Fibroblast of gingiva (primary cell): ENCODE results near the gene XPA.
"Not testable (repeated sequence)": the region's sequence is repeated elsewhere in the genome, so short reads cannot be mapped to it uniquely, and the experiment has no call there.

Experiments
- DNase-seq: peaks from one replicate; pipeline ENCODE4 v3.0.0-alpha.2; 2011; ENCODE audit warnings: low read depth

Gene XPA

DNA sequence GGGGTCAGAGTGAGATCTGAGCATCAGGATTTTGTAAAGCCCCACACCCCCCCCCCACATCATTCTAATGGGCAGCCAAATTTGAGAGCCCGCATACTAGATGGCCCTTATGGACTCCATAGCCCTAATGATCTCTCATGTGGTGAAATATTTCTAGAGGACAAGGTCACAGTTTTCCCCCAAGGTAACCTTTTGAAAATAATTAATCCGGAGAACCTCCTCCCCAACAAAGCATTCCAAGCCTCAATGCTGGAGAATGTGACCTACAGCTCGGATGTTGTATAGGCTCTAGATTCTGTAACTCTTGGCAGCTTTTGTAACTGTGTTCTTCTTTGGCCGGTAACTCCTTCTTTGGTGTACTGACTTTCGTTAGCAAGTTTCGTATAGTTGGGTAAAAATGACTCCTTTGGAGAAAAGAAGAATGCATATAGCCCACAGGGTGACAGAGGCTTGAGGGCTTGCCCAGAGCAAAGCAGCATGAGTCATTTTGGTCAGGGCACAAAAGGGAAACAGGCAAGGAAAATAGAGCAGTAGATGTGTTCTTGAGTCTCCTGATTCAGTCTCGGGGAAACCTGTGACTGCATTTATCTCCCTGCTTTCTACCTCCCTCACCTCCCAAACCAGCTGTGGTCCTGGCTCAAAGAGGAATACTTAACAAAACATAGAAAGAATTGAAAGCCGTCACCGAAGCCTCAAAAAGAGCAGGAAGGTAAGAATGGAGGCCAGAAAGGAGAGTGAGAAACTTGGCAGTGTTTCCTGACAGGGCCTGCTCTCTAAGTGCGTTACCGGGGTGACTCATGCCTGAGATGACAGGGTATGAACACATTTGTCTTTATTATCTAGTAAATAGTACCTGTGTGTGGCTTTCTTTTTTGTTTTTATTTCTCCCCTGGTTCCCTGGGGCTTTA is 6.6 kb upstream of the XPA start:
- peak; percentile 76 for DNase-seq

GRCh38 chr9:97699824-97700223 is 2.7 kb upstream of the XPA start:
- DNase-seq: not testable (repeated sequence)

DNA sequence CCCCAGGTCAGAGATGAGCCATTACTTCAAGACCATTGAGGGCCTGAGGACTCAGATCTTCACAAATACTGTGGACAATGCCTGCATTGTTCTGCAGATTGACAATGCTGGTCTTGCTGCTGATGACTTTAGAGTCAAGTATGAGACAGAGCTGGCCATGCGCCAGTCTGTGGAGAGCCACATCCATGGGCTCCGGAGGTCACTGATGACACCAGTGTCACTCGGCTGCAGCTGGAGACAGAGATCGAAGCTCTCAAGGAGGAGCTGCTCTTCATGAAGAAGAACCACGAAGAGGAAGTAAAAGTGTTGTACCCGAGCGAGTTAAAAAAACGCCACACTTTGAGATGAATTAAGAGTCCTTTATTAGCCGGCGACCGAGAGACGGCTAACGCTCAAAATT is 2.1 kb upstream of the XPA start:
- DNase-seq: not testable (repeated sequence)

GRCh38 chr9:97698865-97699264 is 1.7 kb upstream of the XPA start:
- DNase-seq: no peak

GRCh38 chr9:97697837-97698236 is 697 bp upstream of the XPA start:
- DNase-seq: no peak

- DNase-seq: peak; percentile 18
Measured at GRCh38 chr9:97695995-97696802, 941 bp downstream of the XPA start.

GRCh38 chr9:97695390-97695789 is 1.8 kb downstream of the XPA start:
- no peak for DNase-seq

- DNase-seq: no peak
Measured at GRCh38 chr9:97694769-97695168, 2.4 kb downstream of the XPA start.

GRCh38 chr9:97689401-97690180 is 7.5 kb downstream of the XPA start:
- no peak for DNase-seq

- DNase-seq: no peak
Measured at GRCh38 chr9:97688654-97689053, 8.5 kb downstream of the XPA start.

DNA sequence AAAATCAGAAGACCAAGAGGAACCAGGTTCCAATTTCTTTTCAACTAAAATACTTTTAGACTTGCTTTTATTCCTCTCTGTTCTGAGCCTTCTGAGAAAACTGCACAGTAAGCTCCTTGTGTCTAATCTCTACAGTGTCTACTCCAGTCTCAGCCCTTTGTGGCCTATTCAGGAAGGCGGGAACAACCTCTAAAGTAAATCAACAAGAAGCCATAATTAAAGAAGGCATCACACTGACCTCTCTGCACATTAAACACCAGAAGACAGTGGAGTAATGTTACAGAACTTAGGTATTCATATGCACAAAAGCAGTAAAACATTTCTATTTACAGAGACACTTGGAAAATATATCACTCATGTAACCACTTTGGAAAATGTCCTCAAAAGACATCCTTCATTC is 14.9 kb downstream of the XPA start:
- no peak for DNase-seq

DNA sequence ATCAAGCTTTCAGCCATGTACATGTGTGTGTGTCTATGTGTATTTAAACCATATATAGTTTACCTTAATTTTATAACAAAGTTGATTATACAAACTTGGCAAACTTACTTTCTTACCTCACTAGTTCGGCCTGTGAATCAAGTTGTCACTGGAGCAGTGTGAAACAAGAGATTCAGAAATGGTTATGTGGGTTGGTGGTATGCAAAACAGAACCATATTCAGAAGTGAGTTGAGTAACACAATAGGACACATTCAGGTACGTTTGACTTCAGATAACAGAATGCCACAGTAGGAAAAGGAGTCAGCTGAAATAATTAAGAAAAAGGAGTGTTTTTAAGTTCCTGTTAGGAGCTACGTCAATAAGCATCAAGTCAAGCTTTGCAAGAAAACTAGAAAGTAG is 21.5 kb downstream of the XPA start:
- no peak for DNase-seq

GRCh38 chr9:97673922-97674321 is 23.2 kb downstream of the XPA start:
- DNase-seq: no peak

GRCh38 chr9:97672403-97672802 is 24.7 kb downstream of the XPA start:
- no peak for DNase-seq

DNA sequence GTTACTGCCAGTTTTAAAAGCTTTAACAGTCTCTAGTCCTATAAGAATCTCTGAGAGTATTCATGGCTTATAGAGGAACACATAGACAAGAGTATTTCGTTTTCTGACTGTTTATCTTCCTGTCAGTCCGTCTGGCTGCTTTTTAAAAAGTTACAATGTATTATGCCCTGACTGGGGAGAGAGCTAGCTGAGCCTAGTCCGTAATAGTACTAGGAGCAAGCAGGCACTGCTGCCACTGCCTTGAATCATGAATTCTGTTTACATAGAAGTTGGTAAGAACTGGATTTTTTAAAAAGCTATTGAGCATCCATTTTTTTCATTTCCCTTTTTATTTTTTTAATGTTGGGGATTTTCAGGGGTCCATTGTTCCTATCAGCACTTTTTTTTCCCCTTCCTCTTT is 26.6 kb downstream of the XPA start:
- no peak for DNase-seq

GRCh38 chr9:97668485-97668884 is 28.7 kb downstream of the XPA start:
- DNase-seq: no peak

GRCh38 chr9:97666907-97667686 is 30.0 kb downstream of the XPA start:
- no peak for DNase-seq

DNA sequence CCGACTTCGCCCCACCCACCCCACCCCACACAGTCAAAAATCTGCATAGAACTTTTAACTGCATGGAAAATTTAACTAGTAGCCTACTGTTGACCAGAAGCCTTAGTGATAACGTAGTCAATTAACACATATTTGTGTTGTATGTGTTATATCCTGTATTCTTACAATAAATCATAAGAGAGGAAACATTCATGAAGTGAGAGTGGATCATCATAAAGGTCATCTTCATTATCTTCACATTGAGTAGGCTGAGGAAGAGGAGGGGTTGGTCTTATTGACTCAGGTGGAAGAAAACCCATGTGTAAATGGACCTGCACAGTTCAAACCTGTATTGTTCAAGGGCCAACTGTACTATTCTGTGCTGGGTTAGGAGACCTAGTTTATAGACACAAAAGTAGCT is 31.4 kb downstream of the XPA start:
- no peak for DNase-seq

- DNase-seq: peak; percentile 58
Measured at GRCh38 chr9:97660847-97661246, 36.3 kb downstream of the XPA start.

GRCh38 chr9:97660340-97660739 is 36.8 kb downstream of the XPA start:
- no peak for DNase-seq

- DNase-seq: no peak
Measured at GRCh38 chr9:97659771-97660170, 37.4 kb downstream of the XPA start.

DNA sequence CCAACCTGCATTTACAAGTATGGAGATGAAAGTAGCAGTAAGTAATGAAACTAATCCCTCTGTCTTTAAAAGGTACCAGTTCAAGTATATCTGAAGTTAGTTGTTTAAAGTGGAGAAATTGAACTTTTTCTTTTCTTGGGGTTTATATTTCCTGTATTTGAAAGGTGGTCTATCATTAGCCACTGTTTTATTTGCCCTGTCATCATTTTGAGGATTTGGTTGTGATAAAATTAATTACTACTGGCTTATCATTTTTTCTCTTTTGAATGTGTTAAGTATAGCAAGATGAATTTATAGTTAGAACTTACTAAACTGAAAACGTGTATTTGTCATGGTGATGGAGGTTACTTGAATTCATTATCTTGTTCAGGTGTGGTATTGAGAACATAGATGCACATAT is 38.4 kb downstream of the XPA start:
- DNase-seq: no peak
